Measurements from ENCODE around the gene CLSTN2.

Gene CLSTN2

GRCh38 chr3:140468407-140468806 is 533.4 kb downstream of the CLSTN2 start:
- DNase-seq: no peak

DNA sequence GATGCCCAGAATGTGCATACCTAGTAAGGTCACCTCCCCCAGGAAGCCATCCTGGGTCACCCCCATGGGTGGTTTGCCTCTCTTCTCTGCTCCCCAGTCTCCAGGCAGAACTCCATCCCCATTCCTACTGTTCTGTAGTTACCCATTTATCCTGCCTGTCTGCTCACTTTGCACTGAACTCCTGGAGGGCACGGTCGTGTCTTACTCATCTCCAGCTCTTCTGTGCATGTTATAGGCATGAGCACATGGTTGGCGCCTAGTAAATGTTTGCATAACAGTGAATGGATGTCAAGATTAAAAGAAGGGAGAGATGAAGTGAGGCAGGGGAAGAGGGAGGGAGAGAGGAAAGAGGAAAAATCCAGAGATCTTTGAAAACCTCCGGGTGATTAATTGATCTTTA is 534.5 kb downstream of the CLSTN2 start:
- DNase-seq: no peak

DNA sequence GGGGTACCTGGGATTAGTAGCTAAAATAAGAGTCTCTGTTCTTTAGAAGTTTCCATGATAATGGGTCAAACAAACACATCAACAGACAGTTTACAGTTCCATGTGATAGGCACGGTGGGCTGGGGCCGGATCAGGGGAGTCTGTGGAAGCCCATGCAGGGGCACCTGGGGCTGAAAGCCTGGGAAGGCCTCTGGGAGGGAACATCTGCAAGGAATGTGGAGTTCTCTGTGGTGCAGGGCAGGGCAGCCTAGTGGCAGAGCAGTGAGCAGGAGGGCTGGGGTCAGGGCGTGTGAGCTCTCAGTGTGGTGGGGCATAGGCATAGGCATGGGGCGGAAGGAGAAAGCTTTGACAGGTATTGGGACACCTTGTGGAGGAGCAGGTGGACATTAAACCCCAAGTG is 535.2 kb downstream of the CLSTN2 start:
- no peak for DNase-seq

- no peak for DNase-seq
These were observed 536.0 kb downstream of the CLSTN2 start for GRCh38 chr3:140470962-140471361.

DNA sequence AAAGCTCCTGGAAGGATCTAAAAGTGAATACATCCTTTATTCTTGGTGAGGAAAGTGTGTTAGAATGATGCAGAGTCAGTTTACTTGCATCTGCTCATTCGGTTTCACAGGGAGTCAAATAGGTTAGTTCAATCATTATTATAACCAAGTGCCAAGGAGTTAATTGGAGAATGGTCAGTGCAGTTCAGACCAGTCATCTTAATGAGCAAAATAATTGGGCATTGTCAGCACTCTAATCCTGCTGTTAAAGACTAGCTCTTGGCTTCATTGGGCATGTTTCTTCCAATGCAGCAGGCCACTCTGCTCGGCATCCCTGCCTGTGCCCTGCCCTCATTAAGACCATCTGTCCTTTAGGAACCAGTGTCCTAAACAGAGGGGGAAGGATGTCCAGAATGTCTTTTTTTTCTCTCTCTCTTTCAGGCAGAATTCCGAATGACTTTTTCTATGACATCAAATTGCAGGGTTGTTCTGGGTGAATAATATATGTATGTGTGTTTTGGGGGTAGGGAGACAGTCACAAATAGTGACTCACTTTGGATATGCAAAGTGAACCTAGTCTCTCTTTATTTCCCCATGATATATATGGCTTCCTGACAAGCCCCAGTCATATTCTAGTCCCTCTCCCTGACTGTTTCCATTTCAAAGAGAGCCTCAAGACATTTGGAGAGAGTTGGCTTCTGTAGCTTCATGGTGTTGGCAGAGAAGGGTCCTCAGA is 537.5 kb downstream of the CLSTN2 start:
- DNase-seq: no peak

- no peak for DNase-seq
These were observed 552.6 kb downstream of the CLSTN2 start for GRCh38 chr3:140487566-140487965.

- DNase-seq: no peak
These were observed 558.3 kb downstream of the CLSTN2 start for GRCh38 chr3:140493271-140493670.

DNA sequence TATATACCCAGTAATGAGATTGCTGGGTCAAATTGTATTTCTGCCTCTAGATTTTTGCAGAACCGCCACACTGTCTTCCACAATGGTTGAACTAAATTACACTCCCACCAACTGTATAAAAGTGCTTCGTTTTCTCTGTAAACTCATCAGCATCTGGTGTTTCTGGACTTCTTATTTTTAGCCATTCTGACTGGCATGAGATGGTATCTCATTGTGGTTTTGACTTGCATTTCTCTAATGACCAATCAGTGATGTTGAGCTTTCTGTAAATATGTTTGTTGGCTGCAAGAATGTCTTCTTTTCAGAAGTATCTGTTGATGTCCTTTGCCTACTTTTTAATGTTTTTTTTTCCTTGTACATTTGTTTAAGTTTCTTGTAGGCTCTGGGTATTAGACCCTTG is 560.0 kb downstream of the CLSTN2 start:
- DNase-seq: no peak

GRCh38 chr3:140497331-140497730 is 562.3 kb downstream of the CLSTN2 start:
- no peak for DNase-seq

- DNase-seq: no peak
These were observed 564.3 kb downstream of the CLSTN2 start for GRCh38 chr3:140499114-140499757.

DNA sequence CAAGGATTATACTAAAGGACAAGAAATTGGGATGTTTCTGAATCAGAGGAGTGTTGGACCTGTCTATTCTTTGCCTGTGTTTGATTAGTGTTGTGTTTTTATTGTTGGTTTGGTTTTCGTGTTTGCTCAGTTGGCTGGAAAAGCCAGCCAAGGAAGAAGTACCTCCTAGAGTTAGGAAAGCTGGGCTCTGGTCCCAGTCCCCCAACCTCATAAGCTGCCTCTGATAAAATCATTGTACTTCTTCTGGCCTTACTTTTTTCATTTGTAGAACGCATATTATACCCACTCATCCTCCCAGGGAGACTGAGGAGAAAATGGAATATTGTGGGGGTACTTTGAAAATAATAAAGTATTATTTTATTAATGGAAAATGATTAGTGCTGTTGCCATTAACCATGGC is 565.5 kb downstream of the CLSTN2 start:
- DNase-seq: no peak

DNA sequence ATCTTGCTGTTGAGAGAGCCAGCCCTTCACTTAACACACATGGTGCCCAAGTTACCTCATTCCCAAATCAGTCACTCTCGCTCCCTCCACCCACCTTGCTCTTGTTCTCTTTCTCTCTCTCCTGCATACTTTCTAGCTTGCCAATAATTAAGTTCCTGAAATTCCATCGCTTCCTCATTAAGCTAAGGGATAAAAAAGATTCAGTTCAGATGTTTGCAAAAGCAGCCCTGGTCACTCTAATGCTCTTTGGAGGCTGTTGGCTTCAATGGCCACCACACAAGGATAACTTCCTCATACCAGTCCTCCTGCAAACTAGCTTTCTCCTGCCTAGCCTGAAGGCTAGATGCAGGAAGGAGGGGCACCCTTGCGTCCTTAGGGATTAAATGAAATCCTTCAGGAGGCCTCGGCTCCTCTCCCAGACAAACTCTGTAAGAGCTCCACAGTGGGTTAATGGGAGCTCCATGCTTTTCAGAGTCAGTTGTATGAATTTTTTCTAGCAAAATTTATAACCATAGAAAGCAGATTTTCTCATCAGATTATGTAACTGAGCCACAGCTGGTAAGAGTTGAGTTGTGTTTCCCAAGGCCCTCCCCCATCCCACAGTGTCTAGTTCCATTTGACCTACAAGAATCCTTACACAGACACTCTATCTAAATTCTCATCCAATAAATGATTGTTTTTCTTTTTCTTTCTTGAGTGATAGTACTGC is 566.2 kb downstream of the CLSTN2 start:
- DNase-seq: no peak

DNA sequence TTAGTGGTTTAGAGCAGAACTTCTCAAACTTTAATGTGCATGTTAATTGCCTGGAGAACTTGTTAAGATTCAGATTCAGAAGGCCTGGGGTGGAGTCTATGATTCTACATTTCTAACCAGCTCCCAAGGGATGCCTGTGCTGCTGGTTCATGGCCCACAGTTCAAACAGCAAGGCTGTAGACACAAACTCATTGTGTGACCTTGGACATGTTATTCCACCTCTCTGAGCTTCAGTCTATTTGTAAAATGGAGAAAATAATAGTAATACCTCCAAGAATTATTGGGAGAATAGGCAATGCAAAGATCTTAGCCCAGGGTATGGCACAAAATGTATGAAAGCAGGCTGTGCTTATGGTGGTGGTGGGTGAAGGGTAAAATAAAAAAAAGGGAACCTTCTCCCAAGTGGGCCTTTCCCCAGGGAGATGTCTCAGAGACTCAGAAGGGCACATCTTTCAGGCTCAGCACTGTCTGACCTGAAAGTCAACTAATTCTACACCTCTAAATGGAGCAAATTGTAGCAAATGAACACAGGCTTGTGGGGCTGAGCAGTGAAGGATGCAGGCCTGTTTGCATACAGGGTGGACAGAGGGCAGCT is 566.9 kb downstream of the CLSTN2 start:
- DNase-seq: no peak

DNA sequence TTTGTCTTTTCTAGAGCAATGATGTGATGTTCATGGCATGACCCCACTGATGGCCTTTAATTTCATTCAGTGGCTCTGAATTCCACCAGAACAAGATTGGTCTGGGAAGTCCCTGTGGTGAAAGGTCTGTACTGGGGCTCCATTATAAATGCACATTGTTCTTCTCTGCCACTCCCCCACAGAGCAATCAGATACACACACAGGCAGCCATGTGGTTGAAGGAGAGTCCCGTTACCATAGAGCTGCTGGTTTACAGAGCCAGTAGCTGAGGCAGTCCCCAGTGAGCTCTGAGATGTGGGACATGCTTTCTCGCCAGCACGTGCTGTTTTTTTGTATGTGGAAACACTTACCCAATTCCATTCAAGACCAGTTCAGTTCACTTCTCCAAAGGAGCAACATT is 570.2 kb downstream of the CLSTN2 start:
- DNase-seq: no peak

- DNase-seq: no peak
These were observed 570.9 kb downstream of the CLSTN2 start for GRCh38 chr3:140505876-140506275.

GRCh38 chr3:140508550-140508949 is 573.6 kb downstream of the CLSTN2 start:
- no peak for DNase-seq

GRCh38 chr3:140509534-140509933 is 574.5 kb downstream of the CLSTN2 start:
- DNase-seq: no peak

GRCh38 chr3:140510303-140510861 is 575.4 kb downstream of the CLSTN2 start:
- DNase-seq: no peak

DNA sequence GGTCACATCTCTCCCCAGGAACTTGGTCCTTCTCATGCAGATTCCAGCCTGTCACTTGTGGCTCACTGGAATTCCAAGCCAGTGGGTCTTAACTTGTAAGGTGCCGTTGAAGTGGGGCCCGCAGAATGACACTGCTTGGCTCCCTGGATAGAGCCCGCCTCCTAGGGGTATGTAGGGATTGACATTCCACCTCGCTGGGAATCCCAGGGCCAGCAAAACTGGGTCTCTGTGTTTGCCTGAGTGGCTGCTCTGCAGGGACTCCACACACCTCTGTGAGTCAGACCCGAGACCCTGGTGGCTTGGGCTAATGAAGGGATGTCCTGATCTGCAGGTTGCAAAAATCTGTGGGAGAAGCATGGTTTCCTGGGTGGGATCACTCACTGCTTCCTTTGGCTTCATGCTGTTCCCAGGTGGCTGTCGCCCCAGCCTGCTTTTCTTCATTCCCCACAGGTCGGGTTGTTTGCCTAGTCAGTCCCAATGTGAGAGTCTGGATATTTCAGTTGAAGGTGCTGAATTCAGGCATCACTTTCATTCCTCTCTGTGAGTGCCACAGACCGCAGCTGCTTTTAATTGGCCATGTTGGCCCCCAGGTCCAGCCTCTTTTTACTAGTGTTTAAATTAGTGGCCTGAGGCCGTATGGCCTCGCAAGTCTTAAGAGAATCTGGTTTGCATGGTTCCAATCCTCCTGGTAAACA is 586.9 kb downstream of the CLSTN2 start:
- no peak for DNase-seq

- DNase-seq: no peak
These were observed 587.8 kb downstream of the CLSTN2 start for GRCh38 chr3:140522653-140523380.

DNA sequence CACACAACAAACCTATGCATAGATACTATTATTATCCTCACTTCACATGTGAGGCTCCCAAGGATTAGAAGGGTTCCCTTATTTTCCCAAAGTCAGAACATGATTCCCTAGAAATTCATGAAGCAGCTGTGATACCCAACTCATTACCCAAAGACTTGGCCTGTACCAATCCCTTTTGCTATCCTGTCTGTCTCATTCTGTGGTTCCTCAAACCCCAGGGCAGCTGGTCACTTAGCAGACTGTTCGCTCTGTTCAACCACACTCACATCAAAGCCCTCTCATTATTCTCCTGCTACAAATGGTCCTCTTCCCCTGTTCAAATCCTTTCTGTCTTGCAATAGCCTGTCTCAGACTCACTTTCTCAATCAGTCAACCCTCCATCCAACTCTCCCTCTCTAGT is 588.6 kb downstream of the CLSTN2 start:
- no peak for DNase-seq

- DNase-seq: no peak
These were observed 592.2 kb downstream of the CLSTN2 start for GRCh38 chr3:140527156-140527555.

Data from activated CD4-positive, alpha-beta T cell treated with anti-CD3 and anti-CD28 coated beads for 1 hour (primary cell).